Measurements from ENCODE around the gene XIAP. TPM values are rescaled to one million over a fixed set of nuclear protein-coding genes. Genes with fewer than 3 reads are reported as not detected.

XIAP gene
- total and polyA plus RNA-seq, 9 of the 15 experiments (the other 6 are each of a cell fraction or from before 2014, with no cell fraction given): 5.7 to 40.5 (median 19.8) TPM

DNA sequence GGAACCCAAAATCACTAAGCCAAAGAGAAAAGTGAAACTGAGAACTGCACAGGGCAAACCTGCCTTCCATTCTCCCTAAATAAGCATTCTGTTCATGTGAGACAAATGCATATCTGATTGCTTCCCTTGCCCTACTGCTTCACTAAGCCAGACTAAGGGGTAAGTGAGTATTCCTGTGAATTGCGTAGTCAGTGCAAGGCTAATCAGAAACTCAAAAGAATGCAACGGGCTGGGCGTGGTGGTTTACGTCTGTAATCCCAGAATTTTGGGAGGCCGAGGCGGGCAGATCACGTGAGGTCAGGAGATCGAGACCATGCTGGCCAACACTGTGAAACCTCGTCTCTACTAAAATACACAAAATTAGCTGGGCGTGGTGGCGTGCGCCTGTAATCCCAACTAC lies 10.8 kb upstream of the XIAP start:
- Histone ChIP-seq H3K4me1 (replicated peaks in 1 of 2; ENCODE audit: control insufficient read depth in 2 of 2, insufficient read depth in 2 of 2, low read length in 2 of 2) (peaks cover 4 to 15% of the 10 kb centered on the region in 2 experiments; a peak in 2 of 5 replicates), H3K27ac (ENCODE audit: extremely low read depth, low read depth, low read length) (no peak overlapping the region), H2AFZ (ENCODE audit: low read depth, low read length) (peak overlapping the region; percentile 51; the same call in 1 of the 2 replicates), H3K27me3 (ENCODE audit: control insufficient read depth in 2 of 2, insufficient read depth in 2 of 2, low read length in 2 of 2) (no peaks in the 10 kb centered on the region), H3K9me3 (replicated peaks; ENCODE audit: control insufficient read depth, insufficient read depth, low read depth, low read length) (no peaks in the 10 kb centered on the region), H3K79me2 (ENCODE audit: control insufficient read depth, insufficient read depth, low read length) (no peaks in the 10 kb centered on the region), H3K9ac (ENCODE audit: insufficient read depth in 1 of 2, low read depth in 2 of 2, low read length in 2 of 2) (no peak overlapping the region), H3K9me1 (ENCODE audit: control insufficient read depth, insufficient read depth, low read length) (no peaks in the 10 kb centered on the region), H3K36me3 (ENCODE audit: control insufficient read depth, insufficient read depth, low read length) (no peaks in the 10 kb centered on the region), H4K20me1 (replicated peaks; ENCODE audit: control insufficient read depth, insufficient read depth, low read length) (no peaks in the 10 kb centered on the region), H3K4me2 (ENCODE audit: insufficient read depth, low read length) (no peak overlapping the region; the same call in 1 of the 2 replicates), H3K4me3 (no peak overlapping the region)
- DNase-seq (ENCODE audit: extremely low read depth in 1 of 4, low spot score in 3 of 4) (no peak), FAIRE-seq (no peak), ATAC-seq (no peak)
- POLR2A ChIA-PET: no interaction called here
- CTCF ChIA-PET (ENCODE audit: low intra/inter-chr PET ratio): interaction anchor here (0.6 kb wide), 1 partner anchor 402 kb away, joined by 3 read pairs; no protein-coding TSS in a partner anchor
- WGBS (ENCODE audit: insufficient coverage, low coverage, missing lambda C conversion rate): 65% methylated on average over 5 of the region's 12 CpGs
- no TSS peak for BruUV-seq (replicated peaks)
- intact Hi-C loops (cut with micrococcal nuclease) (no loop called here), in situ Hi-C loops (cut with MboI) (no loop called here)
- TF ChIP-seq, protein P1, sequence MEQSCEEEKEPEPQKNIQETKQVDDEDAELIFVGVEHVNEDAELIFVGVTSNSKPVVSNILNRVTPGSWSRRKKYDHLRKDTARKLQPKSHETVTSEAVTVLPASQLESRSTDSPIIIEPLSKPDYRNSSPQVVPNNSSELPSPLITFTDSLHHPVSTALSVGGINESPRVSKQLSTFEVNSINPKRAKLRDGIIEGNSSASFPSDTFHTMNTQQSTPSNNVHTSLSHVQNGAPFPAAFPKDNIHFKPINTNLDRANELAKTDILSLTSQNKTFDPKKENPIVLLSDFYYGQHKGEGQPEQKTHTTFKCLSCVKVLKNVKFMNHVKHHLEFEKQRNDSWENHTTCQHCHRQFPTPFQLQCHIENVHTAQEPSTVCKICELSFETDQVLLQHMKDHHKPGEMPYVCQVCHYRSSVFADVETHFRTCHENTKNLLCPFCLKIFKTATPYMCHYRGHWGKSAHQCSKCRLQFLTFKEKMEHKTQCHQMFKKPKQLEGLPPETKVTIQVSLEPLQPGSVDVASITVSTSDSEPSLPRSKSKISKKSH (CRISPR knock-in tag; IDR thresholded peaks at IDR 0.05): no peak
- TF ChIP-seq RBM14 (IDR thresholded peaks at IDR 0.05; ENCODE audit: borderline replicate concordance, insufficient read depth, low read depth, low read length) (no peak), ZNF384 (IDR thresholded peaks at IDR 0.05; ENCODE audit: low read depth, low read length) (no peak), KLF1 (tag; IDR thresholded peaks at IDR 0.05) (no peak), ZKSCAN1 (IDR thresholded peaks at IDR 0.05; ENCODE audit: low read depth, low read length) (no peak), NR4A1 (CRISPR knock-in tag; IDR thresholded peaks at IDR 0.05) (no peak), NR4A1 (tag; IDR thresholded peaks at IDR 0.05) (no peak), PKNOX1 (IDR thresholded peaks at IDR 0.05) (no peak), ZBTB26 (CRISPR knock-in tag; IDR thresholded peaks at IDR 0.05) (no peak), ILK (tag; IDR thresholded peaks at IDR 0.05; ENCODE audit: borderline replicate concordance, low read depth) (no peak), RERE (CRISPR knock-in tag; IDR thresholded peaks at IDR 0.05; ENCODE audit: borderline replicate concordance) (no peak)
- TF ChIP-seq, protein P2, sequence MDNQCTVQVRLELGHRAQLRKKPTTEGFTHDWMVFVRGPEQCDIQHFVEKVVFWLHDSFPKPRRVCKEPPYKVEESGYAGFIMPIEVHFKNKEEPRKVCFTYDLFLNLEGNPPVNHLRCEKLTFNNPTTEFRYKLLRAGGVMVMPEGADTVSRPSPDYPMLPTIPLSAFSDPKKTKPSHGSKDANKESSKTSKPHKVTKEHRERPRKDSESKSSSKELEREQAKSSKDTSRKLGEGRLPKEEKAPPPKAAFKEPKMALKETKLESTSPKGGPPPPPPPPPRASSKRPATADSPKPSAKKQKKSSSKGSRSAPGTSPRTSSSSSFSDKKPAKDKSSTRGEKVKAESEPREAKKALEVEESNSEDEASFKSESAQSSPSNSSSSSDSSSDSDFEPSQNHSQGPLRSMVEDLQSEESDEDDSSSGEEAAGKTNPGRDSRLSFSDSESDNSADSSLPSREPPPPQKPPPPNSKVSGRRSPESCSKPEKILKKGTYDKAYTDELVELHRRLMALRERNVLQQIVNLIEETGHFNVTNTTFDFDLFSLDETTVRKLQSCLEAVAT (IDR thresholded peaks at IDR 0.05): no peak
